HepG2 (cell line): ENCODE results near the gene IL1RAPL1. TPM values are rescaled to one million over a fixed set of nuclear protein-coding genes. Genes with fewer than 3 reads are reported as not detected.

Experiments used
- ATAC-seq: fragments of 200-7000 bp; cut with Tn5 transposase; 3 replicates; pipeline ENCODE4 v1.9.1; 2020; ENCODE audit warnings: mild to moderate bottlenecking, moderate library complexity
- BruUV-seq: library from RNA; stranded (reverse); fragments of 400-500 nt; replicated peaks from 2 replicates; lab custom pipeline; 2021; lab: Mats Ljungman, UMichigan
- CTCF ChIA-PET: fragments of 300-600 bp; formaldehyde crosslinking; extraction: SDS; loops from one replicate; lab custom pipeline; 2021; ENCODE audit warnings: low total read pairs, inconsistent platforms, low intra/inter-chr PET ratio; lab: Yijun Ruan, JAX
- POLR2A ChIA-PET: fragments of 350-600 bp; sonication (Branson Sonifier 250); formaldehyde crosslinking; loops from one replicate; lab custom pipeline; 2020; ENCODE audit warnings: antibody characterized with exemption, inconsistent platforms; lab: Yijun Ruan, JAX
- DNase-seq: peaks from one replicate; pipeline ENCODE4 v3.0.0-alpha.2; 2015; ENCODE audit warnings: low spot score
- FAIRE-seq: peaks from 3 replicates; lab custom pipeline; 2011; peaks lifted over from hg19 to GRCh38; lab: Jason Lieb, UNC
- H2AFZ ChIP-seq: one replicate; pipeline ENCODE4 v1.6.1; 2011; ENCODE audit warnings: low read length, inconsistent platforms
- H3K27ac ChIP-seq: fragments of 300-600 bp; 3 replicates; pipeline ENCODE4 v1.8.0; 2011; ENCODE audit warnings: mixed run types, mild to moderate bottlenecking, mixed read lengths, low read length, inconsistent platforms; ENCODE audit not compliant: insufficient read depth; ENCODE audit errors: extremely low read length
- H3K27me3 ChIP-seq, 2 experiments: fragments of 200-600 bp in 1 of 2; 2 replicates in 1 of 2; 3 replicates in 1 of 2; pipeline versions ENCODE4 v1.6.0 to v1.8.0; 2011; ENCODE audit warnings: low read length in 2 of 2, mild to moderate bottlenecking in 2 of 2, moderate library complexity in 2 of 2, inconsistent platforms in 1 of 2; ENCODE audit not compliant: insufficient read depth in 2 of 2, control insufficient read depth in 1 of 2
- H3K36me3 ChIP-seq, 2 experiments: fragments of 200-600 bp in 1 of 2; replicated peaks in 1 of 2; 2 replicates in 1 of 2; 3 replicates in 1 of 2; pipeline versions ENCODE4 v1.5.1 to v1.8.0; 2011; ENCODE audit warnings: low read length in 2 of 2, inconsistent platforms in 1 of 2; ENCODE audit not compliant: insufficient read depth in 2 of 2, control insufficient read depth in 1 of 2
- H3K4me1 ChIP-seq: 2 replicates; pipeline ENCODE4 v1.5.1; 2012; ENCODE audit warnings: low read length, inconsistent platforms; ENCODE audit not compliant: insufficient read depth
- H3K4me2 ChIP-seq: 2 replicates; pipeline ENCODE4 v1.6.0; 2011; ENCODE audit warnings: low read depth, low read length, inconsistent platforms
- H3K4me3 ChIP-seq, 3 experiments: fragments of 200-600 bp in 1 of 3; sonication (generic), shearing (Covaris generic) in 1 of 3; replicated peaks in 1 of 3; 2 replicates each; pipeline ENCODE4 v1.5.1; 2011 to 2016; ENCODE audit warnings: low read length in 3 of 3, inconsistent platforms in 2 of 3, low read depth in 2 of 3, mild to moderate bottlenecking in 2 of 3, control low read depth in 1 of 3, mixed read lengths in 1 of 3; ENCODE audit not compliant: insufficient read depth in 1 of 3
- H3K79me2 ChIP-seq: one replicate; pipeline ENCODE4 v1.6.1; 2011; ENCODE audit warnings: low read length, inconsistent platforms; ENCODE audit not compliant: insufficient read depth
- H3K9ac ChIP-seq: 2 replicates; pipeline ENCODE4 v1.6.0; 2011; ENCODE audit warnings: mild to moderate bottlenecking, low read depth, low read length, inconsistent platforms; ENCODE audit not compliant: insufficient read depth
- H3K9me3 ChIP-seq: 2 replicates; pipeline ENCODE4 v1.5.1; 2012; ENCODE audit warnings: mild to moderate bottlenecking, low read length
- H4K20me1 ChIP-seq: 2 replicates; pipeline ENCODE4 v1.6.0; 2011; ENCODE audit warnings: inconsistent platforms, mild to moderate bottlenecking, low read length, moderate library complexity; ENCODE audit not compliant: insufficient read depth
- ARNT2 ChIP-seq: sonication (generic); formaldehyde crosslinking; IDR thresholded peaks from 2 replicates; pipeline ENCODE4 v1.8.0; 2022; ENCODE audit warnings: mild to moderate bottlenecking, low read depth, missing genetic modification reagents, moderate library complexity
- CEBPG ChIP-seq: IDR thresholded peaks from 2 replicates; pipeline ENCODE4 v1.6.1; 2016
- DNMT1 ChIP-seq: sonication (generic); formaldehyde crosslinking; IDR thresholded peaks from 2 replicates; pipeline ENCODE4 v1.5.1; 2020; ENCODE audit warnings: mild to moderate bottlenecking, missing genetic modification reagents
- EEA1 ChIP-seq: sonication (generic); formaldehyde crosslinking; IDR thresholded peaks from 2 replicates; pipeline ENCODE4 v1.5.1; 2020; ENCODE audit warnings: mild to moderate bottlenecking, missing genetic modification reagents, borderline replicate concordance
- ELK4 ChIP-seq: sonication (generic); formaldehyde crosslinking; IDR thresholded peaks from 2 replicates; pipeline ENCODE4 v1.9.0; 2021; ENCODE audit warnings: missing genetic modification reagents, borderline replicate concordance
- GFI1 ChIP-seq: sonication (generic); formaldehyde crosslinking; IDR thresholded peaks from 2 replicates; pipeline ENCODE4 v1.5.0; 2020; ENCODE audit warnings: missing genetic modification reagents, mild to moderate bottlenecking, borderline replicate concordance
- KDM5B ChIP-seq: sonication (generic); formaldehyde crosslinking; IDR thresholded peaks from 2 replicates; pipeline ENCODE4 v1.4.0; 2020; ENCODE audit warnings: missing genetic modification reagents, mild to moderate bottlenecking, borderline replicate concordance
- LRRFIP1 ChIP-seq: sonication (generic); formaldehyde crosslinking; conservative IDR thresholded peaks from 2 replicates; pipeline ENCODE4 v1.4.0; 2020; ENCODE audit warnings: missing genetic modification reagents
- PAF1 ChIP-seq: IDR thresholded peaks from 2 replicates; pipeline ENCODE4 v1.6.1; 2016; ENCODE audit warnings: missing genetic modification reagents, missing compliant biosample characterization
- PHF20 ChIP-seq: sonication (generic); formaldehyde crosslinking; IDR thresholded peaks from 2 replicates; pipeline ENCODE4 v1.5.0; 2020; ENCODE audit warnings: mild to moderate bottlenecking, missing genetic modification reagents
- PHF5A ChIP-seq: IDR thresholded peaks from one replicate; pipeline ENCODE4 v1.6.1; 2018; ENCODE audit warnings: low read depth, missing genetic modification reagents; ENCODE audit not compliant: unreplicated experiment
- RFXANK ChIP-seq: IDR thresholded peaks from 2 replicates; pipeline ENCODE4 v1.6.1; 2016
- SP2 ChIP-seq: sonication (generic); formaldehyde crosslinking; IDR thresholded peaks from 2 replicates; pipeline ENCODE4 v1.5.1; 2020; ENCODE audit warnings: mild to moderate bottlenecking, missing genetic modification reagents
- TRIM22 ChIP-seq: fragments of 450-650 bp; IDR thresholded peaks from 2 replicates; pipeline ENCODE4 v1.6.1; 2017
- ZNF138 ChIP-seq: sonication (generic); formaldehyde crosslinking; IDR thresholded peaks from 2 replicates; pipeline ENCODE4 v1.5.0; 2020; ENCODE audit warnings: mild to moderate bottlenecking, low read depth, missing genetic modification reagents
- ZNF260 ChIP-seq: sonication (generic); formaldehyde crosslinking; IDR thresholded peaks from 2 replicates; pipeline ENCODE4 v1.4.0; 2020; ENCODE audit warnings: missing genetic modification reagents, low read depth, mild to moderate bottlenecking, borderline replicate concordance
- ZNF296 ChIP-seq: sonication (generic); formaldehyde crosslinking; conservative IDR thresholded peaks from 2 replicates; pipeline ENCODE4 v1.5.0; 2020; ENCODE audit warnings: mild to moderate bottlenecking, missing genetic modification reagents
- ZNF558 ChIP-seq: sonication (generic); formaldehyde crosslinking; IDR thresholded peaks from 2 replicates; pipeline ENCODE4 v1.9.0; 2022; ENCODE audit warnings: mild to moderate bottlenecking, missing genetic modification reagents, borderline replicate concordance
- ZNF781 ChIP-seq: sonication (generic); formaldehyde crosslinking; IDR thresholded peaks from 2 replicates; pipeline ENCODE4 v1.5.1; 2020; ENCODE audit warnings: borderline replicate concordance, mild to moderate bottlenecking, missing genetic modification reagents; ENCODE audit errors: not compliant biosample characterization
- ZSCAN20 ChIP-seq: sonication (generic); formaldehyde crosslinking; IDR thresholded peaks from 2 replicates; pipeline ENCODE4 v1.4.0; 2020; ENCODE audit warnings: missing genetic modification reagents, mild to moderate bottlenecking, borderline replicate concordance
- WGBS: methylation state at CpG from one replicate; pipeline ENCODE4 v1.1.6; 2017; ENCODE audit warnings: low lambda C conversion rate; 5-methylcytosine and 5-hydroxymethylcytosine counted together
- in situ Hi-C: cut with HindIII; loops from 2 replicates; pipeline ENCODE4 v1.10.0; 2017; ENCODE audit warnings: low pct_unique_long_range_greater_than_20kb; ENCODE audit not compliant: extremely low pct_ligation_motif_present
- intact Hi-C: fragments of 100-400 bp; cut with micrococcal nuclease; formaldehyde crosslinking; loops from one replicate; pipeline ENCODE4 v1.10.0; 2022; ENCODE audit not compliant: unreplicated experiment
- polyA plus RNA-seq, 8 experiments: library from polyadenylated mRNA; depleted of rRNA in 3 of 8; stranded (reverse) in 7 of 8; unstranded in 1 of 8; fragments of >200 nt; fragmentation: Illumina TruSeq in 4 of 8; extraction: Trizol in 4 of 8; gene quantifications; 2 replicates each; pipeline versions ENCODE4 v1.2.1 to v1.2.3, GENCODE V29; 2011 to 2016; ENCODE audit warnings: low read depth in 4 of 8, missing spikeins in 1 of 8, mixed read lengths in 1 of 8; ENCODE audit not compliant: insufficient read depth in 1 of 8
- total RNA-seq, 5 experiments: library from RNA; depleted of rRNA; stranded (reverse); fragments of >200 nt; fragmentation: Illumina TruSeq; extraction: Trizol; gene quantifications; 2 replicates each; pipeline ENCODE4 v1.2.3, GENCODE V29; 2016; ENCODE audit warnings: low read depth in 1 of 5

IL1RAPL1 gene
- total and polyA plus RNA-seq, 2 of the 13 experiments (the other 11 are each of a cell fraction or from before 2014, with no cell fraction given): 0.04 TPM; not detected in 1

GRCh38 chrX:29746326-29746725, 1159.1 kb downstream of the IL1RAPL1 start:
- no peaks in the 10 kb centered on the region for H3K4me1 ChIP-seq
- in situ Hi-C loops: no loop called here
- no peaks in the 10 kb centered on the region for H3K79me2 ChIP-seq
- H3K4me2 ChIP-seq: no peak overlapping the region
- no peak overlapping the region for H3K4me3 ChIP-seq
- no peaks in the 10 kb centered on the region for H3K36me3 ChIP-seq
- no peaks in the 10 kb centered on the region for H3K27me3 ChIP-seq
- ChIA-PET POLR2A (no interaction called here), CTCF (no interaction called here)
- TF ChIP-seq LRRFIP1: no peak
- no peak for TF ChIP-seq SP2 (CRISPR knock-in tag)
- TF ChIP-seq ZSCAN20 (CRISPR knock-in tag): no peak
- no peak for TF ChIP-seq PAF1 (CRISPR knock-in tag)
- TF ChIP-seq ZNF781 (CRISPR knock-in tag): no peak
- TF ChIP-seq ELK4 (CRISPR knock-in tag): no peak
- no peak for TF ChIP-seq ZNF558
- no peak for TF ChIP-seq RFXANK (CRISPR knock-in tag)
- TF ChIP-seq GFI1 (CRISPR knock-in tag): no peak
- TF ChIP-seq ARNT2 (CRISPR knock-in tag): no peak
- TF ChIP-seq CEBPG (CRISPR knock-in tag): no peak
- TF ChIP-seq PHF20: no peak
- TF ChIP-seq ZNF138: no peak
- no peak for TF ChIP-seq DNMT1
- TF ChIP-seq KDM5B: no peak
- TF ChIP-seq PHF5A (CRISPR knock-in tag): no peak
- no peak for TF ChIP-seq EEA1 (CRISPR knock-in tag)
- no peak for TF ChIP-seq ZNF296 (CRISPR knock-in tag)
- no peak for TF ChIP-seq TRIM22
- no peak for TF ChIP-seq ZNF260
- no peak for FAIRE-seq
- intact Hi-C loops: no loop called here
- WGBS: 6% methylated on average over 4 of the region's 4 CpGs
- no peak overlapping the region for H3K27ac ChIP-seq
- H3K9ac ChIP-seq: no peak overlapping the region
- no peaks in the 10 kb centered on the region for H4K20me1 ChIP-seq
- no peaks in the 10 kb centered on the region for H3K9me3 ChIP-seq
- no peak overlapping the region for H2AFZ ChIP-seq
- ATAC-seq: no peak
- no peak for DNase-seq
- no TSS peak for BruUV-seq
